ENCODE data around the gene KRT13.

Gene KRT13

GRCh38 chr17:41537614-41537954, 32.2 kb upstream of the KRT13 start:
- DNase-seq (ENCODE audit: low spot score): no peak

DNA sequence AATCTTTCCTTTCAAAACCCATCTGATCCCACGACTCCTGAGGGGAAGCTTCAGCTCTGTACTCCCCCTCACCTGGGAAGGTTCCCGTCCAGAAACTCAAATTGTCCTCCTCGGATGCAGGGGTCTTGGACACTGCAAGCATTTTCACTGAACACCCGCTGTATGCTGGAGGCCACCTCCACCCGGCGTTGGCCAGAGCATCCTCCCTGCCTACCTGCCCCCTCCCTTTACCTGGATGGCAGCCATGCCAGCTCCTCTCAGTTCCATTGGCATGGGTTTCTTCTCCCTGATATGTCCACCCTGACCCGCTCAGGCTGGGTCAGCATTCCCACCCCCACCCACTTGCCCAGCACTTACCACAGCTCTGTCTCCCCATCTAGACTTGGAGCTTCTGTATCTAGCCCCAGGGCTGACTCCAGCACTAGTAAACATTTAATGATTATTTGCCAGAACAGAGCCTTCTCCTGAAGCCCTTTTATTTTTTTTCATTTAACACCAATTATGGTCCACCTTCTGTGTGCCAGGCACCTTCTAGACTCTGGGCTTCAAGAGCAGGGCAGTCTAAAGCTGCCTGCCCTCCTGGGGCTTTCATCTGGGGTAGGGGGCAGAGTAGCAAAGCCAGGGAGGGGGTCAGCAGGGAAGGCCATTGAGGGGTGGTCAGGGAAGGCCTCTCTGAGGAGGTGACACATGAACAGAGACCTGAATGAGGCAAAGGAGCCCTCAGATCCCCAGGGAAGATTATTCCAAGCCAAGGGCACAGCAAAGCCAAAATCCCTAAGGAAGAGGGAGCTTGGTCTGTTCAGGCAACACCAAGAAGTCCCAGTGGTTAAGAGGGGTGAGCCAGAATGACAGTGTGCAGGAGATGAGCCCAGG, 31.6 kb upstream of the KRT13 start:
- DNase-seq (ENCODE audit: low spot score): no peak

DNA sequence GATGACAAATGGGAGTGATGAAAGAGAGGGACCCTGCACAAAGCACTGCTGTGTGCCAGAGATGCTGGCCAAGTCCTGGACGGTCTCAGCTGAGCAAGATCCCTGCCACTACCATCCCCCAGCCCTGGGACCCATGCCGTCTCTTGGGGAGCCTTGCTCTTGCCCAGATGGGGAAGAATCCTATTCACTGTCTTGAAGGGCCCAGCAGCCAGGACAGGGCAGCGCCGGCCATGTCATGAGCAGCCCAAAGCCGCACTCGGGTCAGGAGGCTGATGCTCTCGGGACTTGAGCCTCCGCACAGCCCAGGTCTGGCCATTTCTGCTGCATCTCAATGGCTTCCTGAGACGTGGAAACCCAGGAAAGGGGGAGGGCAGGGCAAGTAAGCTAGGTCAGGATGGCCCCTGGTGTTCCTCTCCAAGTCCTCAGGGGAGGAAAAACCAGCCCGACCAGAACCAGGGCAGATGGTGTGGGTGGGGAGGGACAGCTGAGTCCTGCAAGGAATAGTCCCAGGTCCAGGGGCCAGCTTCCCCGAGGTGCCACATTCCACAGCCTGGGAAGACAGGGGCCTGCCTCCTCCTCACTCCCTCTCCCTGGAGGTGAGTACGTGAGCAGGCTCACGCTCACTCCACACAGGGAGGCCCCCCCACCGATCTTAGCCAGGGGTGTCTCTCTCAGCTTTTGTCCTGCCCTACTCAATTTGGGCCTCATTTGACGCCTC, 30.5 kb upstream of the KRT13 start:
- DNase-seq (ENCODE audit: low spot score): no peak

GRCh38 chr17:41534899-41535546, 29.6 kb upstream of the KRT13 start:
- no peak for DNase-seq (ENCODE audit: low spot score)

DNA sequence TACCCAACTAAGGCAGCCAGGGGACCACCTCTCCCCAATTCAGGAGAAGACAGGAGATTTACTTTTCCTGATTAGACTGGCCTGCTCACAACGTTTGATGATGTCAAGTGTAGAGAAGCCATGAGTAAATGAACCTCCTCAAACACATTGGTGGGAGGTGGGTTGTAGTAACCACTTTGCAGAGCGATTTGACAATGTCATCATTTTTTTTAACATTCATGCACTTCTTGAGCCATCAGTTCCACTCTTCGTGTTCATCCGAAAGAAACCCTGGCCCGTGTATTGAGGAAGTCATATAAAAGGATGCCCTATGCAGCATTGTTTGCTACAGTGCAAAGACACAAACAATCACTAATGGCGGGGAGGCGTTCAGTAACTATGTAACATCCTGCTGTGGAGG, 28.2 kb upstream of the KRT13 start:
- DNase-seq (ENCODE audit: low spot score): no peak

GRCh38 chr17:41532947-41533570, 27.6 kb upstream of the KRT13 start:
- DNase-seq (ENCODE audit: low spot score): no peak

- DNase-seq (ENCODE audit: low spot score): no peak
These were observed 26.6 kb upstream of the KRT13 start for GRCh38 chr17:41531993-41532392.

DNA sequence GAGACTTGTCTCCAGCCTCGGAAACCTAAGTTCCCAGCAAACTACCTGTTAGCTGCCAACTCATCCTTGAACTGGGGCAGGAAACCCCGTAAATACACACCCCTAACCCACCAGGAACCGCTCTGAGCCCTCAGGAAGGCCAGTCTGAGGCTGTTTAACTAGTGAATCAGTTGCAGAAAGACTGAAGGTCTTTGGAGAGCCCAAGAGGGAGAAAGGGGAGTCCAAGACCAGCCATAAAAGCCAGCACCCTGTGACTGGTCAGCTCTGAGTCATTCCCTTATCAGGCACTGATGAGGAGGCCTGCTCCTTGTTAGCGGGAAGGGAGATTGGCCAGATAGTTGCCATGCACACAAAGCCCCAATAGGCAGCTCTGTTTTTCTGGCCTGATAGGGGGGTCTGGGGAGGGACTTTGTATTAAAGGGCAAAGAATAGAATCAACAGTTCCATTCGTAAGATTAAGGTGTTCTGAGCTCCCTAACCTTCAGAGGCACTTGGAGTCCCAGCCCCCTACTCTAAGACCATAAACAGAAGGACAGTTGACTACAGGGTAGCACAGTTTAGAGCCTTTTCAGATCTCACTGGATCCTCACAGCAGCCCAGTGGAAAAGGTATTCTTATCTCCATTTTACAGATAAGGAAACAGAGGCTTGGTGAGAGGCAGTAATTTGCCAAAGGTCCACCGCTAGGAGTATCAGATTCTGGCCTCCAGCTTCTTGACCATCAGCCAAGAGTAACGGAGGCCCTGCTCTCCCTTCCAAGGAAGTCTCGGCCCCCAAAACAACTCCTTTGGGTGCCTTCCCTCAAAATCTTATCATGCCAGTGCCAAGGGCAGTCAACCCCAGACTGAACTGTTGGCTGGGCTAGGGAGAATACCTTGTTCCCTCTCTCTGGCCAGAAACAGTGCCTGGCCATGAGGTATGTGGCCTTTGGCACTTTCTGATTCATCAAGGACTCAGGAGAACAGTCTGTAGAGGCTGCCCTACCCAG, 24.9 kb upstream of the KRT13 start:
- DNase-seq (ENCODE audit: low spot score): no peak

GRCh38 chr17:41529491-41529915, 24.1 kb upstream of the KRT13 start:
- DNase-seq (ENCODE audit: low spot score): no peak

DNA sequence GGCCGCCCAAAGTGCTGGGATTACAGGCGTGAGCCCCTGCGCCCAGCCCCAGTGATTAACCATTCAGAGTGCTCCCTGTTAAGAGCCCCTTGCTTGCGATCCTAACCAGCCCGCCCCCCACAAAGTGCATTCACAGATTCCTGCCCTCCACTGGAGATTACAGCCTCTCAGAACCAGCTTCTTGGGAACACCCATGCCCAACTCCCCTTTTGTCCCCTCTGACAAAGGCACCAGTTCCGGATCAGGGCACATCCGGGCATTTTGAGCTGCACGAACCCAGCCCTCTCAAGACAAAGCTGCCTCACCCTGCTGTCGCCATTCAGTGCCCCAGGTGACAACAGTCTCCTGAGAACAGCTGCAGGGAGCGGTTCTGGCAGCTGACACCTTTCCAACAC, 23.5 kb upstream of the KRT13 start:
- no peak for DNase-seq (ENCODE audit: low spot score)

DNA sequence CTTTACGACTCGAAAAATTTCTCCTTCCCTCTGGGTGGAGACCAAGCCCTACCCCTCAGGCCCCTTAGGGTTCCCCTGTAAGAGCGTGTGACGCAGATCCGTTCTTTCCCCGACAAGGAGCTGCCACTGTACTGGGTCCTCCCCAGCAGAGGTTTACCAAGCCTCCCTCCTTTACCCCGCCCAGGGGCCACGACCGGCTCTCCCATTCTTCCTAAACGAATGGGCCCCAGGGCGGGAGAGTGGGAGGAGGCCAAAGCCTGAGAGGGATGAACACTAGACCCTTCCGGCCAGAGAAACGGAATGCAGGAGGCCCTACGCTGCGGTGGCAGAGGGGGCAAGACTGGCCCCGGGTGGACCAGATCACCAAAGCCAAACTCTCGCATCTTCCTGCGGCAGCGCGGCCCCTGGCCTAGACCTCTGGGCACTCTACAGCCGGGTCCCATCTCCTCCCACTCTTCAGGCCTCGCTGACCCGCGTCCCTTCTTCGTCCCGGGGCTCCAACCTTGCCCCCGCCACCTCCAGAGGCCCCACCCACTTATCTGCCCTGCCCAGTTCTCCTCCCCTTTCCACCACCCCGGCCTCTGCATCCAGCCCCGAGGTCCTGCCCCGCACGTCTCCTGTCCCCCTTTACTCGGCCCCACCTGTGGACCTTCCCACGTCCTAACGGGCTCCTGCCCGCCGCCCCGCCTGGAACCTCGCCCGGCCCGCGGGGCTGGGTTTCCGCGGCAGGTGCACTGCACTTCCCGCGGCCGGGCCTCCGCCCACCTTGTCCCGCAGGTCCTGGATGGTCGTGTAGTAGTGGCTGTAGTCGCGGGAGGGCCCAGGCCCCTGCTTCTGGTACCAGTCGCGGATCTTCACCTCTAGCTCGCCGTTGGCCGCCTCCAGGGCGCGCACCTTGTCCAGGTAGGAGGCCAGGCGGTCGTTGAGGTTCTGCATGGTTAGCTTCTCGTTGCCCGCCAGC, 21.9 kb upstream of the KRT13 start:
- no peak for DNase-seq (ENCODE audit: low spot score)

GRCh38 chr17:41524261-41524660, 18.8 kb upstream of the KRT13 start:
- DNase-seq (ENCODE audit: low spot score): no peak

DNA sequence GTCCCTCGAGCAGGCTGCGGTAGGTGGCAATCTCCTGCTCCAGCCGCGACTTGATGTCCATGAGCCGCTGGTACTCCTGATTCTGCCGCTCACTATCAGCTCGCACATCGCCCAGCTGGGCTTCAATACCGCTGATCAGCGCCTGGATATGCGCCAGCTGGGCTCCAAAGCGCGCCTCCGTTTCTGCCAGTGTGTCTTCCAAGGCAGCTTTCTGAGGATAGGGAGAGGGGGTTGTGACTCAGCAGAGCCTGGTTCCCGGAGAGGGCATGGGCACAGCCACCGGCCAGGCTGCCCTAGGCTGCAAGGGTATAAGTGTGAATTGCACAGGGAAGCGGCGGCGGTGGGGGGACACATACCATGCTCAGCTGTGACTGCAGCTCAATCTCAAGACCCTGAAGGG, 18.4 kb upstream of the KRT13 start:
- DNase-seq (ENCODE audit: low spot score): no peak

DNA sequence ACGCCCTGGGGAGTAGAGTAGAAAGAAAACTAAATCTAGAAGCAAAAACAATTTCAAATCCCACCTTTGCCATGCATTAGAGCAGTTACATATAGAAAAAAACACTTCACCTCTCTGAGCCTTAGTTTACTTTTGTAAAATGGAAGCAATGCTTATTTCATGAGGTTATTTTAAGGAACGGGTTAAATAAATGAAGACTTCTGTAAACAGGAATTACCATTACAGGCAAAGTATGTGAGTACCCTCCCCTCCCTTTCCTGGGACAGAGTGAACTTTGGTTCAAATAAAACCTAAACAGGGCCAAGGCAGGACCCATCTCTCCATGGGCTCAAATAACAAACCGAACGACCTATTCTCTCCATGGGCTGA, 17.8 kb upstream of the KRT13 start:
- no peak for DNase-seq (ENCODE audit: low spot score)

GRCh38 chr17:41522301-41523224, 17.2 kb upstream of the KRT13 start:
- DNase-seq (ENCODE audit: low spot score): no peak

DNA sequence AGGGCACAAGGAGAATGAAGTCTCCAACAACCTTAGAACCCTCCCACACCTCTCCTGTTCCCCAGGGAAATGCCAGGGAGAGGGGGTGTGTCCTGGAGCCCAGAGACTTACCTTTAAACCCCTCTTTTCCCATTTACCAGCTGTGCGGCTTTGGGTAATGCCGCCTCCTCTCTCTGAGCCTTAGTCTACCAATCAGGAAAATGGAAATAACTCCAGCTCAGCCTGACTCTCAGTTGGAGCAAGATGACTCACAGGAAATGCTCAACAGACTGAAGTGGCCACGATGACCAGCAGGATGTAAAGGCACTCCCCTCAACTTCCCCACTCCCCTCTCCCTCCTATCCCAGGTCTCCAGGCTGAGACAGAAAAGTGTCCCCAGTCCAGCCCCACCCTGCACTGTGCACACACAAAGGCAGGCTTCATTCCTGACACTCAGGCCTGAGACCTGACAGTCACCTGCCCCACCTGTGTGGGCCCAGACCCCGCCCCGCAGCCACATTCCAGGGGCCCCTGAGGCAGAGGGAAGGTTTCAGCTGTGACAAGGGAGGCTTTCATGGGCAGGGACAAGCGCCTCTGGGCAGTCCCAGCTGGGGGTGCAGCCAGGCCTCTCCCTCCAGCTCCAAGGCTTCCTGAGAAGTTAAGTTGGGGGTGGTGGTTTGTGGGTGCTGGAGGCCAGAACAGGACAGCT, 16.3 kb upstream of the KRT13 start:
- DNase-seq (ENCODE audit: low spot score): no peak

DNA sequence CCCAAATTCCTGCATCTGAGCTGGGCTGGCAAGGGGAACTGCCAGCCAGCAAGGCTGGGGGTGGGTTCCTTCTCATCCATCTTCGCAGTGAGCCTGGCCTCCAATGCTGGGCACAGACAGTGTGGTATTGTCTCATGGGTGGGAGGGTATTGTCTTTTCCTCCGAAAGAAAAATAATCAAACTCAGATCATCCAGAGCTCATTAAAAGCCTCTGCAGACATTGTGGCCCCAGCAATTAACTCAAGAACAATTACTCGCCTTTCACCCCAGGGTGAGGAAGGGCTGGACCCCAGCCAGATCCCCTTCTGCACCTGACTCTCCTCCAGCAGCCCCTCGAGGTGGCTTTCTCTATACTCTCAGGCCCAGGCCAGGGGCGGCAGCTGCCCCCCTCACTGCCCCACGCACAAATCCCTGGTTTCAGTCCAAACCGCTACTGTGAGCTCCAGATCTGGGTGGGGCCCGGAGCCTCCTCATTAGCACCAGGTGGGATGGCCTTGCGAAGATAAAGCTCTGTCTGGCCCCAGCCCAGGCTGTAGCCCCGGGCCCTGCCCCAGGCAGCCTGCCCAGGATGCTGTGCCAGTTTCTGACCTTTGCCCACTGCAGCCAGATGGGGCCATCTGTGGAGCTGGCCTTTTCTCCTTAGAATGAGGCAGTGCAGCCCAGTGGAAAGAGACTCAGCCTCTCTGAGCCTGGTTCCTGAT, 15.6 kb upstream of the KRT13 start:
- no peak for DNase-seq (ENCODE audit: low spot score)

Data from germinal center (tissue), 1 donor.